GM12892 (cell line): ENCODE results near the gene MPZL1.
"Not testable (repeated sequence)": the region's sequence is repeated elsewhere in the genome, so short reads cannot be mapped to it uniquely, and the experiment has no call there.

Experiments
- POLR2A ChIP-seq: IDR thresholded peaks from 2 replicates; pipeline ENCODE4 v1.6.1; 2011; ENCODE audit warnings: low read depth, low read length, control low read depth
- TAF1 ChIP-seq: IDR thresholded peaks from 2 replicates; pipeline ENCODE4 v1.6.1; 2011; ENCODE audit warnings: low read depth, mild to moderate bottlenecking, control low read depth, low read length, borderline replicate concordance

DNA sequence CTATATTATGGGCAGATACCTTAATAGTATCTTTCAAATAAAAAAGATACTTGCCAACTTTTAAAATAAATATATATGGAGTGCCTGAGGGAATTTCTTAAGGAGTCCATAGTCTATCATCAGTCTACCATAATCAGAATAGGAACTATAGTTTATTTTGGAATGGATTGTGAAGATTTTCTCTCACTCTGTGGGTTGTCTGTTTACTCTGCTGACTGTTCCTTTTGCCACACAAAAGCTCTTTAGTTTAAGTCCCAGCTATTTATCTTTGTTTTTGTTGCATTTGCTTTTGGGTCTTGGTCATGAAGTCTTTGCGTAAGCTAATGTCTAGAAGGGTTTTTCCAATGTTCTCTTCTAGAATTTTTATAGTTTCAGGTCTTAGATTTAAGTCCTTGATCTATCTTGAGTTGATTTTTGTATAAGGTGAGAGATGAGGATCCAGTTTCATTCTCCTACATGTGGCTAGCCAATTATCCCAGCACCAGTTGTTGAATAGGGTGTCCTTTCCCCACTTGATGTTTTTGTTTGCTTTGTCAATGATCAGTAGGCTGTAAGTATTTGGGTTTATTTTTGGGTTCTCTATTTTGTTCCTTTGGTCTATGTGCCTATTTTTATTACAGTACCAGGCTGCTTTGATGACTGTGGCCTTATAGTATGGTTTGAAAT, 20.7 kb downstream of the MPZL1 start:
- not testable (repeated sequence) for TF ChIP-seq POLR2A, TAF1
